OCI-M2 (cell line): ENCODE results near the gene CHM.
"Not testable (repeated sequence)": the region's sequence is repeated elsewhere in the genome, so short reads cannot be mapped to it uniquely, and the experiment has no call there.

Source experiments
- DNase-seq: peaks from one replicate; lab custom pipeline; 2025; ENCODE audit not compliant: unreplicated experiment; lab: John Stamatoyannopoulos, UW

CHM gene, protein sequence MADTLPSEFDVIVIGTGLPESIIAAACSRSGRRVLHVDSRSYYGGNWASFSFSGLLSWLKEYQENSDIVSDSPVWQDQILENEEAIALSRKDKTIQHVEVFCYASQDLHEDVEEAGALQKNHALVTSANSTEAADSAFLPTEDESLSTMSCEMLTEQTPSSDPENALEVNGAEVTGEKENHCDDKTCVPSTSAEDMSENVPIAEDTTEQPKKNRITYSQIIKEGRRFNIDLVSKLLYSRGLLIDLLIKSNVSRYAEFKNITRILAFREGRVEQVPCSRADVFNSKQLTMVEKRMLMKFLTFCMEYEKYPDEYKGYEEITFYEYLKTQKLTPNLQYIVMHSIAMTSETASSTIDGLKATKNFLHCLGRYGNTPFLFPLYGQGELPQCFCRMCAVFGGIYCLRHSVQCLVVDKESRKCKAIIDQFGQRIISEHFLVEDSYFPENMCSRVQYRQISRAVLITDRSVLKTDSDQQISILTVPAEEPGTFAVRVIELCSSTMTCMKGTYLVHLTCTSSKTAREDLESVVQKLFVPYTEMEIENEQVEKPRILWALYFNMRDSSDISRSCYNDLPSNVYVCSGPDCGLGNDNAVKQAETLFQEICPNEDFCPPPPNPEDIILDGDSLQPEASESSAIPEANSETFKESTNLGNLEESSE

DNA sequence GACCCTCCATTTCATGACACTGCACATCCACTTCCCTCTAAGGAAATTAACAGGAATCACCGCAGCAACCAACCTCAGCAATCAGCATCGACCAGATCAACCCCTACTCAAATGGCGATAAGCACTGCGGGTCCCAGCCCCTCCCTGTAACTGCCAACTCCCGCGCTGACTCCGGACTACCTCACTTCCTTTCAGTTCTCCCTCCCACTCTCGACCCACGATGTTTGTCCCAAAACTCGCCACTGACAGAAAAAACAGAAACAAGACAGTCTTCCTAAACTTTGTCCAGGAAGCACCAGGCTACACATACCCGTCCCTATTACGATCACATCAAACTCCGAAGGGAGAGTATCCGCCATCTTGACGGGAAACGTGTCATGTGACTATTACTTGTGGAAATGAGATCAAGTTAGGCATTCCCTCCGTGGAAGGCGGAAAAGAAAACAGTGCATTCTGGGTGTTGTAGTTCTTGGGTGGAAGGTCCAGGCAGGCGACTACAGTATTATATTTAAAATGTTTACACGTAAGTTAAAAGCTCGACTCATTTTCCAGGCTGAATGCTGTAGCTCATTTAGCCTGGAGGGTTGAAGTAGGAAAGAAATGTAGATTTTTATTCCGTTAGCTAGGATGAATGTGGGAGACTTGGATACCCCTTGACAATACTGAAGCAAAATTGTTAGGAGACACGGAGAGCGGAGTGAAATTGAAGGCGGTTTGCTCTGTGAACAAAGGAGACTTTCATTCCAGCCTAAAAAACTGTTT is at the start of gene CHM:
Gene CHM (minus strand): TSS at position 385 of the 762 bp plus-strand sequence. CDS start 26 bp downstream, at position 359.
- DNase-seq = no peak

DNA sequence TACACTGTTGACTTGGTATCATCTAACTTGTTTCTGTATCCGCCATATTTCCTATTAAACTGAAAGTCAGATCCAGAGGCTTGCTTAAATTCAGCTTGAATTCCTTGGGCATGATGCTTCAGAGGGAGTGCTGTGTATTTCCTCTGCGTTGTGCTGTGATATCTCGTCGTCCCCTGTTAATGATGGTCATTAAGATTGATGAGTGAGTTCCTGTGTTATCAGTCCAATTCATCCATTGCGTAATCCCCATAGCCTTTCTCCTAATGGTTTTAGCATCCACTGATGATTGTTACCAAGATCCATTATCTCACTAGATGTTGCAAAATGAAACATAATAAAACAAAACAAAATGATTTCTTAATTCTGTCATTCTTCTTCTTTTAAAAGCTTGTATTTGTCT is 31.3 kb upstream of the CHM start:
- no peak for DNase-seq

DNA sequence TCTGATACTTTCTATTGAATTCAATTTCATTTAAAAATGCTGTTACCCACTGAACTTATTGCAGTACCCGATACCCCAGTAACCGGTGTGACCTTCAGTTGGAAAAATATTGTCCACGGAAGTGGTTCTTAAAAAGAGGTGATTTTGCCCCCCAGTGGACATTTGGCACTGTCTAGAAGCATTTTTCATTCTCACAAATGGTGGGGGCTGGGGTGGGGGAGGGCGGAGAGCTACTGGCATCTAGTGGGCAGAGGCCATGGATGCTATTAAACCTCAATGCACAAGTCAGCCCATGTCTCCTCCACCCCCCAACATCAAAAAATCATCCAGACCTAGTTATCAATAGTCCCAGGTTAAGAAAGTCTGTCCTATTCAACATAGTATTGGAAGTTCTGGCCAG is 19.6 kb upstream of the CHM start:
- no peak for DNase-seq

DNA sequence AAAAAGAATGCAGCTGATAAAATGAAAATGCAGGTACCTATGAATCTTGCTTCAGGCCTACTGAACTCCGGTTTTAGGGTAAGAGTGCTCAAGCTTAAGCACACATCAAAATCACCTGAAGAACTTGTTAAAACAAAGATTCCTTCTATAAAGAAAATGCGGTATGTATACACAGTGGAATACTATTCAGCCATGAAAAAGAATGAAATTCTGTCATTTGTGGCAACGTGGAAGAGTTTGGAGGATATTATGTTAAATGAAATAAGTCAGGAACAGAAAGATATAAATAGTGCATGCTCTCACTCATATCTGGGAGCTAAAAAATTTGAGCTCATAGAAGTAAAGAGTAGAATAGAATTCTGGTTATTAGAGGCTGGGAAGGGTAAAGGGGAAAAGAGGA is 14.0 kb upstream of the CHM start:
- no peak for DNase-seq

DNA sequence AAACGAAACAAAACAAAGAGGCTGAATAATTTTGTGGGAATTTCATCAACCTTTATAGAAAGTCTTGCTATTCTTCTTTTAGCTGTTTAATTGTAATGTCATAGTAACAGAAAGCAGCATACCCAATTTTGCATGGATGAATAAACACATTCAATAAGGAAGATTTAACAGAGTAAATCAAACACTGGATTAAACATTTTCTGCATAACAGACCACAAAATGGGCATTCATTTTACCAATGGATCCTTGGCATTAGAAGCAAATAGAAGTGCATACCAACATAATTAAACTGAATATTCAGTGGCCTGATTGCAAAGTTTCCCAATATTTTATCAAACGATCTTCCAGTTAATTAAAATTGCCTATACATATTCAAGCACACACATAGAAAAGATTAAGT is 4.4 kb upstream of the CHM start:
- no peak for DNase-seq

DNA sequence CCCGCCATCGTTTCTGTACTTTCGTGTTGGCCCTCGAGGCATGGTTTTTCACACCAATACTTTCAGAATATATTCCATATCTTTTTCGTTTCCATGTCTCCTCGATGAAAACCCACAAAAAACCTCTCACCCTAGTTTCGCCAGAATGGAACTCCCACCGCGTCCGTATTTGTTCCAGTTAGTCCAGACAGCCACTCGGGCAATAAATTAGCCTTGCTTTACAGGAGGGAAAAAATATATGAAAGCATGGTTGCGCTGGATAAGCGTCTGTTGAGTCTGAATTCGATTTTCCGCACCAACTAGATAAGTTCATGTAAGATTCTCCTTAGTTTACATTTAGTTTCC is 550 bp upstream of the CHM start:
- no peak for DNase-seq

DNA sequence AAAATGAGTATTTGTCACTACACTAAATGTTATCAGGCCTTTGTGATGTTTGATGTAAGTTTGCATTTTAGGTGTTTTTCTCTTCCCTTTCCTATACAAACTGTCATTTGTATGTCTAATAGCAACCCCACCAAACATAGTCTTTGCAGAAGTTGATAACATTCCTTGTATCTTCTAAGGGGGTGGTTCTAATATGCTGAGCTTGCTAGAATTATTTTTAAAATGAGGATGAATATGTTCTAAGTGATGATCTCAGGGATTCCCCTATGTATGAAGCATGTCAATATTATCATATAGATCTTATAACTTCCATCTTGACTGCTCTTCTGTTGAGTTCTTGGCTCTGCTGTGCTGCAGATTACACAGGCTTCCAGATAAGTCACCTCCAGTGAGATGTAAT is 3.1 kb downstream of the CHM start:
- no peak for DNase-seq

DNA sequence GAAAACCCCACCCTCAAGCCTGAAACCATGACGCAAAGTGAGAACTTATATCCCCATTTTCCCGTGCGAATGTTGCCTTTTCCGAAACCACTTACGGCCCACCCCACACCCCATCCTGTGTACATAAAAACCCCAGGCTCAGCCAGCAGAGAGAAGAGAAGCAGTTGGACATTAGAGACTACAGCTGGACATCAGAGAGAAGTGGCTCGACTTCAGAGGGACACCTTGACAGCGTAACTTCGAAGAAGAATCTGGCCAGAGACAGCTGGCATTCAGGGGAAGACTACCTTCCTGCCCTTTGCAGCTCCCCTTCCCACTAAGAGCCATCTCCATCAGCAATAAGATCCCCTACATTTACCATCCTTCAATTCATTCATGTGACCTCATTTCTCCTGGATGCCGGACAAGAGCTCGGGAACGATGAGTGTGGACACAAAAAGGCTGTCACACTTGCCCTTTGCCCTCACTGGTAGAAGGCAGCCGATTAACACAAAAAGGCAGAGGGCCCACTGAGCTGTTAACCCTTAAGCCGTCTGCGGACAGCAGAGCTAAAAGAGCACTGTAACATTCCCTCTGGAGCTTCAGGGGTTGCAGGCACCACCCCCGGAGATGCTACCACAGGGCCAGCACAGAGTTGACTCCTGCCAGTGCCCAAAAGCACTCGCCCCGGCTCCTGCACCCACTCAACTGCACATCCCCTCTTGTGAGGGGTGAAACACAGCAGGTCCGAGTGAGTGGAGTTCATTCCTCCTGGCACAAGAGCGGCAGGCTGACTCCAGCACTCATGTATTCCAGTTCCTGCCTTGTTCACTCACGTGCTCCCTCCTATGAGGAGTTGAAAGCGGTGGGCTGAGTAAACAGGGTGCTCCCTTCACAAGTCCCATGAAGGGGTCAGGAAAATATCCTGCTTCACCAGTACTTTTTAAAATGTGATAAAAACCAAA is 7.5 kb downstream of the CHM start:
- no peak for DNase-seq

DNA sequence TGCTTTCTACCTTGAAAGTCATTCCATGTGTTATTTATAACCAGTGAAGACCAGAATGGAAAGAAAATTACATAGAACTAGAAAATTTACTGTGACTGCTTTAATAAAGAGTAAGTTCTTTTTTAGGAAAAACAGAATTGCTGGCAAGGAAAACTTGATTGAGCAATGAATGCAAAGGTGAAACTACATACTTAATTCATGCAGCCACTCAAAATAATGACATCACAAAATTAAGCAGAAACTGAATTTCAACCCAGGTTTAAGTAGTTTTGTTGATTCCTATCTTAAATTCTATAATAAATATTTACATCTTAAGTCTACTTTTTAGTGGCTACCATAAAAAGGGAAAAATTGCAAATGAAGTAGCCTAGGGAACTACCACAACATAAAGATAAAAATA is 14.0 kb downstream of the CHM start:
- no peak for DNase-seq

DNA sequence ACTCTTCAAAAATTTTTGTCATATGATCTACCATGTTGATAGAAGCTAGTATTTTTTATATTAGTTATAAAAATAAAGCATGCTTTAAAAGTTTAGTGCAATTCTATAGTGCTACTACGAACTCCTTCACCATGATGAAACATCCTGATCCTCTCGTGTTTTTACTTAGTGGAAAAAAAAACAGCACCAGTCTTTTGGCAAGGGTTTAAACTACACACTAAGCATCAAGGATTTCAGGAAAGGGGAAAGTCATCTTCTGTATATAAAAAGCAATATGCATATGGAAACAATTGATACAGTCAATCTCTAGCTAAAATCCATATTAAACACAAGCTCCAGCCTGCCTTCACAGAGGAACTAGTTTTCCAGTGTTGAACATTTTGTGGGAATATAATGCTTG is 18.7 kb downstream of the CHM start:
- DNase-seq = no peak

DNA sequence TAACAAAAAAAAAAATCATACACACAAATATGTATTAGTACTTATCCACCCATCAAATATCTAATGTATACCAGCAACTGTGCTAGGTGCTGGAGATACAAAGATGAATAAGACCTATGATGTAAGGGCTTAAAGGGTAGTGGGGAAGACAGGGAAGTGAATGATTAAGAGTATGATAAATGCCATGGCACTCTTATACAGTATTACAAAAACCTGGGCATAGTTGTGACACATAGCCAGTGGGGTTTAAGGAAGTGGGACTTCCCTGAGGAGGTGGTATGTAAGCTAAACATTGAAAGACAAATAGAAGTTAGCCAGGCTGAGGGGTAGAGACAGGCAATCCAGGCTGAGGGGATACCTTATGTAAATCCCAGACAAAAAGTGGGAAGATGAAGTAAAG is 23.5 kb downstream of the CHM start:
- no peak for DNase-seq

DNA sequence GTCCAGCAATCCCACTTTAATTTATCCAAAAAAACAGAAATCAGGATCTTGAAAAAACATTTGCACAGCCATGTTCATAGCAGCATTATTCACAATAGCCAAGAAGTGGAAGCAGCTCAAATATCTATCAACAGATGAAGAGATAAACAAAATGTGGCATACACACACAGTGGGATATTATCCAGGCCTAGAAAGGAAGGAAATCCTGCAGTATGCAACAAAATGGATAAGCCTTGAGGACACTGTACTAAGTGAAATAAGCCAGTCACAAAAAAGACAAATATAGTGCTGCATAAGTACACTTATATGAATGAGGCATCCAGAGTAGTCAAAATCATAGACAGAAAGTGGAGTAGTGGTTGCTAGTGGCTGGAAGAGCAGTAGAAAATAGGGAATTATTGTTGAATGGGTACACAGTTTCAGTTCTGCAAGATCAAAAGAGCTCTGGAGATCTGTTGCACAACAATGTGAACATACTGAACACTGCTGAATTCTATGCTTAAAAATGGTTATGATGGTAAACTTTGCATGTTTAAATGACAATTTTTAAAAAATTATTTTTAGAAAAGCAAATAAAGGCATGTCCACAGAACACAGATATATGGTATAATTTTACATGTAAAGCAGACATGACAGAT is 25.6 kb downstream of the CHM start:
- no peak for DNase-seq

DNA sequence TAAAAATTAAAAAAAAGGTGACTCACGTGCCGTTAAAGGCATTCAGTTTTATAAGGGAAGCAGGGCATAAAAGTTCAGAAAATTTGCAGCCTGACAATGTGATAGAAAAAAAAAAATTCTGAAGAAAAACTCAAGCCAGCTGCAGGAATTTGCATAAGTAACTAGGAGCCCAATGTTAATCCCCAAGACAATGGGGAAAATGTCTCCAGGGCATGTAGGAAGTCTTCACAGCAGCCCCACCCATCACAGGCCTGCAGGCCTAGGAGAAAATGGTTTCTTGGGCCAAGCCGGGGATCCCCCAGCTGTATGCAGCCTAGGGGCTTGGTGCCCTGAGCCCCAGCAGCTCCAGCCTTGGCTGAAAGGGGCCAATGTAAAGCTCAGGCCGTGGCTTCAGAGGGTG is 31.2 kb downstream of the CHM start:
- DNase-seq = no peak

DNA sequence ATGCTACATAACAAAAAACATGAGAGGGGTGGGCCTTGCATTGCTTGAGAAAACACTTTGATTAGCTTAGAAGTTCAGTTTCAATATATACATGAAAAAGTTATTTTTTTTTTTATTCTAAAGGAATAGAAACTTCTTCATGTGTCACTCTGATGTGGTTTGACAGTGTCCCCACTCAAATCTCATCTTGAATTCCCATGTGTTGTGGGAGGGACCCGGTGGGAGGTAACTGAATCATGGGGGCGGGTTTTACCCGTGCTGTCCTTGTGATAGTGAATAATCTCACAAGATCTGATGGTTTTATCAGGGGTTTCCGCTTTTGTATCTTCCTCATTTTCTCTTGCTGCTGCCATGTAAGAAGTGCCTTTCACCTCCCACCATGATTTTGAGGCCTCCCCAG is 32.4 kb downstream of the CHM start:
- not testable (repeated sequence) for DNase-seq

DNA sequence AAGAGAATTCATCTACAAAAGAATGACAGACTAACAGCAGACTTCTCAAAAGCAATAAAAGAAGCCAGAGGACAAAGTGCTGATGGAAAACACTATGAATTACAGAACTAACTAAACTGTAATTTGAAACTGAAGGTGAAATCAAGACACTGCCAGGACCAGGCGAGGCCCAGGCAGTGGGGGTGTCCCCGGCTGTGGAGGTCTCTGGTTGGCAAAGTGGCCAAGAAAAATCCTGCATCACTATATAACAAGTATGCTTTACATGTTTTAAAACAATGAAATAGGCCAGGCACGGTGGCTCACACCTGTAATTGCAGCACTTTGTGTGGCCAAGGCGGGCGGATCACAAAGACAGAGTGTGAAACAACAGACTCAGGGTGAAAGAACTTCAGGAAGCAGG is 32.9 kb downstream of the CHM start:
- no peak for DNase-seq

DNA sequence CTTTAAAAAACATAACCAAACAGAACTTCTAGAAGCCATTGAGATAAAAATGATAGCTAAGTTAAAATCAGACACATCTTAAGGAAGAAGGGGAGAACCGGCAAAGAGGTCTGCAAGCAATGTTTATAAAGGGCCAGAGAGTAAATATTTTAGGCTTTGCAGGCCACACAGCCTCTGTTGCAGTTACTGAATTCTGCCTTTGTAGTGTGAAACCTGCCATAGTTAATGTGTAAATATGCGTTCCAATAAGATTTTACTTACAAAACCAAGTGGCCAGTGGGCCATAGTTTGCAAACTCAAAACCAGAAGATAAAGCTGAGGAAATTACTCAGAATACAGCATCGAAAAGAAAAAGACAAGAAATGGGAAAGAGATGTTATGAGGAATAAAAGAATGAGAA is 33.6 kb downstream of the CHM start:
- no peak for DNase-seq

DNA sequence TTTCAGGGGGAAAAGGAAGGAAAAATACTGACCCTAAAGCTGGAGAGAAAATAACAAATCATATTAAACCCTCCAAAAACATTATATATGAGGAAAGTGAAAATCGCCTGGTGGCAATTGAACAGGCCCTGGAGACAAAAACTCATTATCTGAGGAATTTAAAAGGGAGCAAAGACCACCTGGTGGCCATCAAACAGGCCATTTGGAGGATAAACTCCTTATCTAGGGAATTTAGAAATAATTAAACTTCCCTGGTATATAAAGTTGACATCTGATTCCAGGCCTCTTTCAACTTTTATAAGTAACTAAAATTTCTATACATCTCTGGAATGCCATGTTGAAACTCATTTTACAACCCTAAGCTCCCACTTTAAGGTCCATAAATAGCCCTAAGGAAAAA is 35.2 kb downstream of the CHM start:
- no peak for DNase-seq

DNA sequence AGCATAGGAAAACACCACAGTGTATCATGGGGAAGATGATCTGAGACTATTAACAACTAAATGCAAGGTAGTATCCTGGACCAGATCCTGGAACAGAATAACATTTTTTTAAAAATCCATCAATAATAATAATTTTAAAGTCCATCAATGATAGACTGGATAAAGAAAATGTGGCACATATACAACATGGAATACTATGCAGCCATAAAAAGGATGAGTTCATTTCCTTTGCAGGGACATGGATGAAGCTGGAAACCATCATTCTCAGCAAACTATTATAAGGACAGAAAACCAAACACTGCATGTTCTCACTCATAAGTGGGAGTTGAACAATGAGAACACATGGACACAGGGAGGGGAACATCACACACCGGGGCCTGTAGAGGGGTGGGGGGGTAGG is 37.6 kb downstream of the CHM start:
- DNase-seq = not testable (repeated sequence)

DNA sequence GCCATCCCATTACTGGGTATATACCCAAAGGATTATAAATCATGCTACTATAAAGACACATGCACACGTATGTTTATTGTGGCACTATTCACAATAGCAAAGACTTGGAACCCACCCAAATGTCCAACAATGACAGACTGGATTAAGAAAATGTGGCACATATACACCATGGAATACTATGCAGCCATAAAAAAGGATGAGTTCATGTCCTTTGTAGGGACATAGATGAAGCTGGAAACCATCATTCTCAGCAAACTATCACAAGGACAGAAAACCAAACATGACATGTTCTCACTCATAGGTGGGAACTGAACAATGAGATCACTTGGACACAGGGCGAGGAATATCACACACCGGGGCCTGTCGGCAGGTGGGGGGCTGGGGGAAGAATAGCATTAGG is 39.5 kb downstream of the CHM start:
- not testable (repeated sequence) for DNase-seq

DNA sequence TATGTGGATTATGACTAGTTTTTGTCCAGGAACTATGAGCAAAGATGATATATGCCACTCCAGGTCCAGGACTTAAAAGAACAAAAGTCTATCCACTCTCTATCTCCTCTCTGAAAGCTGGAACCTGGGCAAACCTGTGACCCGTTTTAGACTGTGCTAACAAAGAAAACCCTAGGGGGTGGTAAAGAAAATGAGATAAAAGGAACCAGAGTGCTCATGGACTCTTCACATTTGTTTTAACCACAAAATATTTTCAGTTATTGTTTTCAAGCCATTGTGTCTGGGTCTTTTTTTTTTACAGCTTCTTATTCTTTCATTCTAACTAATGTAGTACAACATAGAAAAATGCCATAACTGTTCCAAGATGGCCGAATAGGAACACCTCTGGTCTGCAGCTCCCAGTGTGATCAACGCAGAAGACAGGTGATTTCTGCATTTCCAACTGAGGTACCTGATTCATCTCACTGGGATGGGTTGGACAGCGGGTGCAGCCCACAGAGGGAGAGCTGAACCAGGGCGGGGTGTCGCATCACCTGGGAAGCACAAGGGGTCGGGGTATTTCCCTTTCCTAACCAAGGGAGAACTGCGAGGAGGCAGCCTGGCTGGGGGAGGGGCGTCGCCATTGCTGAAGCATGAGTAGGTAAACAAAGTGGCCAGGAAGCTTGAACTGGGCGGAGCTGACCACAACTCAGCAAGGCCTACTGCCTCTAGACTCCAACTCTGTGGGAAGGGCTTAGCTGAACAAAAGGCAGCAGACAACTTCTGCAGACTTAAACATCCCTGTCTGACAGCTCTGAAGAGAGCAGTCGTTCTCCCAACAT is 45.1 kb downstream of the CHM start:
- DNase-seq = peak; percentile 7
